Measurements from ENCODE around the gene FOXN4.
A peak's percentile ranks its signal among the peaks of the same experiment; 100 is the strongest.

The FOXN4 gene

GRCh38 chr12:109256011-109256410 lies 53.1 kb downstream of the FOXN4 start:
- DNase-seq = no peak
- H2AFZ ChIP-seq (ENCODE audit: insufficient read depth, low read length, poor library complexity) = no peak overlapping the region

DNA sequence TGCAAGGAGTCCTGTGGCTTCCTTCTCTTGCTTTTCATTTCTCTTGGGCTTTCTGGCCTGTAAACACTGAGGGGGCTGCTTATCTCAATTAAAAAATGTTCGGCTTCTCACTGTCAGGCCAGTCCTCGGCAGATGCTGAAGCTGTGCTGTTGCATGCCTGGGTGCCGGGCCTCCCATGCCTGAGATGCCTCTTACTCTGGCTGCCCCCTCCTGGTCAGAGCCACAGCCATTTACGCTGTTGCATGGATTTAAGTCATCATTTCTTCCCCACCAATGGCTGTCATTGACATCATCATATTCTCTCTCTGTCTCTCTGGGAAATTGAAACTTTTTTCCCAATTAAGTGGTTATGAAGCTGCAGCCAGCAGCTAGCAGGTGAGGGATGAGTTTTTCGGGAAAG lies 53.7 kb downstream of the FOXN4 start:
- H3K27ac ChIP-seq (ENCODE audit: low read depth, low read length) = no peak overlapping the region
- no peaks in the 10 kb centered on the region for H3K79me2 ChIP-seq (ENCODE audit: control insufficient read depth, insufficient read depth, low read length, poor library complexity)
- no peak overlapping the region for H3K14ac ChIP-seq (ENCODE audit: low read length)
- H3K9me3 ChIP-seq (ENCODE audit: insufficient read depth, low read depth, low read length) = peaks cover 8% of the 10 kb centered on the region
- no CpG with 5 or more reads among the region's 5 CpGs for whole genome bisulfite sequencing (ENCODE audit: extremely low coverage, insufficient coverage, insufficient read length)
- H4K12ac ChIP-seq (ENCODE audit: low read depth, low read length) = no peak overlapping the region
- H3K18ac ChIP-seq (ENCODE audit: low read length) = no peak overlapping the region
- no peak overlapping the region for H2AFZ ChIP-seq (ENCODE audit: insufficient read depth, low read length, poor library complexity)
- no peaks in the 10 kb centered on the region for H3K4me1 ChIP-seq (ENCODE audit: control insufficient read depth in 1 of 2, insufficient read depth in 2 of 2, low read length in 2 of 2)
- H3K23ac ChIP-seq (ENCODE audit: low read length) = no peak overlapping the region
- H3K9ac ChIP-seq (ENCODE audit: low read length) = no peak overlapping the region
- no peaks in the 10 kb centered on the region for H3K27me3 ChIP-seq (ENCODE audit: insufficient read depth, low read length)
- H4K8ac ChIP-seq (ENCODE audit: low read depth, low read length) = no peak overlapping the region
- H3K4me2 ChIP-seq (ENCODE audit: low read length) = no peak overlapping the region
- H2BK120ac ChIP-seq (ENCODE audit: insufficient read depth, low read length, poor library complexity) = no peak overlapping the region
- H3K36me3 ChIP-seq (ENCODE audit: control insufficient read depth in 1 of 2, insufficient read depth in 2 of 2, low read length in 2 of 2) = no peaks in the 10 kb centered on the region
- H3K4ac ChIP-seq (ENCODE audit: low read depth, low read length) = no peak overlapping the region
- no peak overlapping the region for H2AK5ac ChIP-seq (ENCODE audit: low read length)
- H2BK5ac ChIP-seq (ENCODE audit: low read depth, low read length, poor library complexity) = no peak overlapping the region
- H3K79me1 ChIP-seq (ENCODE audit: low read length) = no peaks in the 10 kb centered on the region
- H2BK12ac ChIP-seq (ENCODE audit: low read length) = no peak overlapping the region
- no peak overlapping the region for H3K4me3 ChIP-seq (ENCODE audit: low read depth, low read length)
- no peak overlapping the region for H4K91ac ChIP-seq (ENCODE audit: low read depth, low read length)
- DNase-seq = peak; percentile 2 to 24

More at GRCh38 chr12:109256011-109256410, 53.1 kb downstream of the FOXN4 start:
- Histone ChIP-seq H3K36me3 (ENCODE audit: control insufficient read depth in 1 of 2, insufficient read depth in 2 of 2, low read length in 2 of 2) (no peaks in the 10 kb centered on the region), H3K4me1 (ENCODE audit: control insufficient read depth in 1 of 2, insufficient read depth in 2 of 2, low read length in 2 of 2) (no peaks in the 10 kb centered on the region), H3K23ac (ENCODE audit: low read length) (no peak overlapping the region), H3K27me3 (ENCODE audit: insufficient read depth, low read length) (no peaks in the 10 kb centered on the region), H3K18ac (ENCODE audit: low read length) (no peak overlapping the region), H2BK120ac (ENCODE audit: insufficient read depth, low read length, poor library complexity) (no peak overlapping the region), H3K79me2 (ENCODE audit: control insufficient read depth, insufficient read depth, low read length, poor library complexity) (no peaks in the 10 kb centered on the region), H3K4me3 (ENCODE audit: low read depth, low read length) (no peak overlapping the region), H3K27ac (ENCODE audit: low read depth, low read length) (no peak overlapping the region), H4K8ac (ENCODE audit: low read depth, low read length) (no peak overlapping the region), H2BK12ac (ENCODE audit: low read length) (no peak overlapping the region), H3K4me2 (ENCODE audit: low read length) (no peak overlapping the region), H2BK5ac (ENCODE audit: low read depth, low read length, poor library complexity) (no peak overlapping the region), H3K14ac (ENCODE audit: low read length) (no peak overlapping the region), H3K9ac (ENCODE audit: low read length) (no peak overlapping the region), H4K91ac (ENCODE audit: low read depth, low read length) (no peak overlapping the region), H3K4ac (ENCODE audit: low read depth, low read length) (no peak overlapping the region), H4K12ac (ENCODE audit: low read depth, low read length) (no peak overlapping the region), H2AK5ac (ENCODE audit: low read length) (no peak overlapping the region), H3K9me3 (ENCODE audit: insufficient read depth, low read depth, low read length) (peaks cover 8% of the 10 kb centered on the region), H3K79me1 (ENCODE audit: low read length) (no peaks in the 10 kb centered on the region)
- no CpG with 5 or more reads among the region's 8 CpGs for WGBS (ENCODE audit: extremely low coverage, insufficient coverage, insufficient read length)

DNA sequence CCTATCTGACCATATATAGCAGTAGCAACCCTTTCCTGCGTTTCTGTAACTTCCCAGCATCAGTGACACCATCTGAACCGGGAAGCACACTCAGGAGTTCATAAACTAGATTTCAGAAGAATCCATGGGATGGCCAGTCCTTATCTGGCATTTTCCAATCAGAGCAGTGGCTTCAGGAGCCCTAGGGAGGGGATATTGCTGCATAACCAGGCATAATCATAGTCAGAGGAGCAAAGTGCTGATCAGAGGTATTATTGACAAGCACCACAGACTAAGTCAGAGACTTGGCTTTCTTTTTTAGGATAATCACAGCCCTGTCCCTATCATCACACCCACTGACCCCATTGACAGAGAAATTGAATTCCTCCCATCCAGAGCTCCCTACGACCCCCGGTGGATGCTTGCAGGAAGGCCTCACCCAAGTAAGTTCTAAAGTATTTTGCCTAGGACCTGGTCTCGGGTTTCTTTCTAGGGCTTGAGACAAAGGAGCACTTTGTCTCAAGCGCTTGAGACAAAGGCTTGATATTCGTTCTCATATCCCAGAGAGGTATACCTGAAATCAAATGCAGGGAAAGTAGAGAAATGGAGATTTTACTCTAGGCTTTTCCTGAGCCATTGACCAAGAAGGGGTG lies 55.1 kb downstream of the FOXN4 start:
- DNase-seq = no peak
- no peak overlapping the region for H3K18ac ChIP-seq (ENCODE audit: low read length)
- H3K4me2 ChIP-seq (ENCODE audit: low read length) = no peak overlapping the region
- H3K4me1 ChIP-seq (ENCODE audit: control insufficient read depth in 1 of 2, insufficient read depth in 2 of 2, low read length in 2 of 2) = no peaks in the 10 kb centered on the region
- H4K8ac ChIP-seq (ENCODE audit: low read depth, low read length) = no peak overlapping the region
- H3K23ac ChIP-seq (ENCODE audit: low read length) = no peak overlapping the region
- no CpG with 5 or more reads among the region's 7 CpGs for WGBS (ENCODE audit: extremely low coverage, insufficient coverage, insufficient read length)
- H3K79me1 ChIP-seq (ENCODE audit: low read length) = no peaks in the 10 kb centered on the region
- no peak overlapping the region for H3K9ac ChIP-seq (ENCODE audit: low read length)
- H2AFZ ChIP-seq (ENCODE audit: insufficient read depth, low read length, poor library complexity) = no peak overlapping the region
- H3K4me3 ChIP-seq (ENCODE audit: low read depth, low read length) = no peak overlapping the region
- no peak overlapping the region for H2BK5ac ChIP-seq (ENCODE audit: low read depth, low read length, poor library complexity)
- no peak overlapping the region for H3K14ac ChIP-seq (ENCODE audit: low read length)
- no peak overlapping the region for H2BK12ac ChIP-seq (ENCODE audit: low read length)
- no peaks in the 10 kb centered on the region for H3K79me2 ChIP-seq (ENCODE audit: control insufficient read depth, insufficient read depth, low read length, poor library complexity)
- no peak overlapping the region for H3K4ac ChIP-seq (ENCODE audit: low read depth, low read length)
- no peaks in the 10 kb centered on the region for H3K27me3 ChIP-seq (ENCODE audit: insufficient read depth, low read length)
- H4K91ac ChIP-seq (ENCODE audit: low read depth, low read length) = no peak overlapping the region
- no peaks in the 10 kb centered on the region for H3K36me3 ChIP-seq (ENCODE audit: control insufficient read depth in 1 of 2, insufficient read depth in 2 of 2, low read length in 2 of 2)
- no peak overlapping the region for H2AK5ac ChIP-seq (ENCODE audit: low read length)
- no peak overlapping the region for H4K12ac ChIP-seq (ENCODE audit: low read depth, low read length)
- H3K27ac ChIP-seq (ENCODE audit: low read depth, low read length) = no peak overlapping the region
- peaks cover 8% of the 10 kb centered on the region for H3K9me3 ChIP-seq (ENCODE audit: insufficient read depth, low read depth, low read length)
- no peak overlapping the region for H2BK120ac ChIP-seq (ENCODE audit: insufficient read depth, low read length, poor library complexity)

- Histone ChIP-seq H2AFZ (ENCODE audit: insufficient read depth, low read length, poor library complexity) (no peak overlapping the region), H3K4me2 (ENCODE audit: low read length) (no peak overlapping the region), H2BK12ac (ENCODE audit: low read length) (no peak overlapping the region), H3K36me3 (ENCODE audit: control insufficient read depth in 1 of 2, insufficient read depth in 2 of 2, low read length in 2 of 2) (no peaks in the 10 kb centered on the region), H3K18ac (ENCODE audit: low read length) (no peak overlapping the region), H3K79me2 (ENCODE audit: control insufficient read depth, insufficient read depth, low read length, poor library complexity) (no peaks in the 10 kb centered on the region), H3K4me3 (ENCODE audit: low read depth, low read length) (no peak overlapping the region), H4K91ac (ENCODE audit: low read depth, low read length) (no peak overlapping the region), H3K23ac (ENCODE audit: low read length) (no peak overlapping the region), H2BK5ac (ENCODE audit: low read depth, low read length, poor library complexity) (no peak overlapping the region), H3K4ac (ENCODE audit: low read depth, low read length) (no peak overlapping the region), H4K12ac (ENCODE audit: low read depth, low read length) (no peak overlapping the region), H3K4me1 (ENCODE audit: control insufficient read depth in 1 of 2, insufficient read depth in 2 of 2, low read length in 2 of 2) (no peaks in the 10 kb centered on the region), H3K14ac (ENCODE audit: low read length) (no peak overlapping the region), H3K9ac (ENCODE audit: low read length) (no peak overlapping the region), H4K8ac (ENCODE audit: low read depth, low read length) (no peak overlapping the region), H3K27me3 (ENCODE audit: insufficient read depth, low read length) (no peaks in the 10 kb centered on the region), H3K9me3 (ENCODE audit: insufficient read depth, low read depth, low read length) (peaks cover 8% of the 10 kb centered on the region), H3K79me1 (ENCODE audit: low read length) (no peaks in the 10 kb centered on the region), H2AK5ac (ENCODE audit: low read length) (no peak overlapping the region), H2BK120ac (ENCODE audit: insufficient read depth, low read length, poor library complexity) (no peak overlapping the region), H3K27ac (ENCODE audit: low read depth, low read length) (no peak overlapping the region)
- no peak for DNase-seq
- WGBS (ENCODE audit: extremely low coverage, insufficient coverage, insufficient read length) = no CpG with 5 or more reads among the region's 4 CpGs
Measured at GRCh38 chr12:109252799-109253198, 56.3 kb downstream of the FOXN4 start.
